Naive thymus-derived CD4-positive, alpha-beta T cell (primary cell): ENCODE measurements around the gene DNM3. TPM values are rescaled to one million over a fixed set of nuclear protein-coding genes. Genes with fewer than 3 reads are reported as not detected.

ENCODE experiments used
- ATAC-seq: fragments of 150-1000 bp; cut with Tn5 transposase; 2 replicates; pipeline ENCODE4 v1.10.0; 2021; ENCODE audit warnings: mild to moderate bottlenecking, moderate library complexity
- CTCF ChIA-PET: fragments of 350-600 bp; sonication (Branson Sonifier 250); formaldehyde crosslinking; loops from one replicate; lab custom pipeline; 2021; ENCODE audit warnings: antibody characterized with exemption; lab: Charles Lee
- POLR2A ChIA-PET: fragments of 350-600 bp; sonication (Branson Sonifier 250); formaldehyde crosslinking; loops from one replicate; lab custom pipeline; 2021; ENCODE audit warnings: antibody characterized with exemption, inconsistent platforms; lab: Charles Lee
- DNase-seq, 9 donors: peaks; one replicate each; pipeline versions ENCODE4 v3.0.0 to v3.0.0-alpha.2; 2020 to 2022; ENCODE audit warnings: mixed read lengths in 1 of 9
- H3K27ac ChIP-seq: one replicate; pipeline ENCODE4 v1.7.0; 2013; ENCODE audit warnings: mild to moderate bottlenecking, low read depth, low read length, moderate library complexity
- H3K27me3 ChIP-seq, 2 donors: one replicate each; pipeline ENCODE4 v1.7.0; 2013; ENCODE audit warnings: low read length in 2 of 2, mild to moderate bottlenecking in 2 of 2, moderate library complexity in 2 of 2; ENCODE audit not compliant: control insufficient read depth in 2 of 2, insufficient read depth in 2 of 2
- H3K36me3 ChIP-seq, 3 experiments: 1 replicate in 2 of 3; 2 replicates in 1 of 3; pipeline ENCODE4 v1.7.0; 2013; ENCODE audit warnings: low read length in 3 of 3, mild to moderate bottlenecking in 3 of 3, moderate library complexity in 1 of 3; ENCODE audit not compliant: insufficient read depth in 3 of 3, control insufficient read depth in 2 of 3
- H3K4me1 ChIP-seq, 2 donors: one replicate each; pipeline ENCODE4 v1.7.0; 2013; ENCODE audit warnings: low read length in 2 of 2, mild to moderate bottlenecking in 2 of 2, moderate library complexity in 1 of 2; ENCODE audit not compliant: control insufficient read depth in 2 of 2, insufficient read depth in 2 of 2
- H3K4me3 ChIP-seq: 2 replicates; pipeline ENCODE4 v1.7.0; 2013; ENCODE audit warnings: mild to moderate bottlenecking, low read length
- H3K9me3 ChIP-seq, 3 experiments: 1 replicate in 2 of 3; 2 replicates in 1 of 3; pipeline ENCODE4 v1.7.0; 2013; ENCODE audit warnings: low read length in 3 of 3; ENCODE audit not compliant: control insufficient read depth in 2 of 3
- H3K27ac Mint-ChIP-seq, 9 donors: one replicate each; pipeline ENCODE4 v1.8.0; 2020 to 2022; ENCODE audit warnings: mixed read lengths in 9 of 9, mild to moderate bottlenecking in 8 of 9, moderate library complexity in 5 of 9, inconsistent platforms in 2 of 9
- H3K27me3 Mint-ChIP-seq, 5 donors: one replicate each; pipeline ENCODE4 v1.8.0; 2021 to 2022; ENCODE audit warnings: mixed read lengths in 5 of 5, mild to moderate bottlenecking in 1 of 5
- H3K36me3 Mint-ChIP-seq, 5 donors: one replicate each; pipeline ENCODE4 v1.8.0; 2020 to 2022; ENCODE audit warnings: mixed read lengths in 5 of 5, mild to moderate bottlenecking in 3 of 5, inconsistent platforms in 1 of 5
- H3K4me1 Mint-ChIP-seq, 7 donors: one replicate each; pipeline ENCODE4 v1.8.0; 2020 to 2022; ENCODE audit warnings: mixed read lengths in 7 of 7, mild to moderate bottlenecking in 3 of 7, inconsistent platforms in 1 of 7
- H3K4me3 Mint-ChIP-seq, 10 donors: one replicate each; pipeline ENCODE4 v1.8.0; 2020 to 2022; ENCODE audit warnings: mild to moderate bottlenecking in 10 of 10, mixed read lengths in 10 of 10, moderate library complexity in 6 of 10, inconsistent platforms in 2 of 10
- H3K9me3 Mint-ChIP-seq, 11 donors: one replicate each; pipeline ENCODE4 v1.8.0; 2020 to 2022; ENCODE audit warnings: mixed read lengths in 11 of 11, mild to moderate bottlenecking in 4 of 11, inconsistent platforms in 1 of 11, moderate library complexity in 1 of 11
- intact Hi-C, 2 donors: fragments of 100-400 bp; cut with micrococcal nuclease; formaldehyde crosslinking; loops; one replicate each; pipeline ENCODE4 v1.15.1; 2023
- microRNA-seq: library from miRNA; unstranded; fragments of <30 nt; microRNA quantifications from one replicate; pipeline ENCODE4 v1.2.0, GENCODE V29; 2022; ENCODE audit warnings: borderline microRNAs expressed
- polyA plus RNA-seq, 2 donors: library from polyadenylated mRNA; unstranded; fragments of 300-500 nt; fragmentation: Illumina TruSeq; gene quantifications; one replicate each; pipeline ENCODE4 v1.2.3, GENCODE V29; 2021
- total RNA-seq, 6 experiments: library from RNA in 5 of 6; stranded (reverse) in 5 of 6; gene quantifications; 1 replicate in 5 of 6; 2 replicates in 1 of 6; pipeline ENCODE4 v1.2.3 and lab custom pipeline; 2021 to 2026

DNM3 gene
- total and polyA plus RNA-seq, 7 experiments from 2014 or later: 1.2 to 2.5 (median 2.0) TPM

DNA sequence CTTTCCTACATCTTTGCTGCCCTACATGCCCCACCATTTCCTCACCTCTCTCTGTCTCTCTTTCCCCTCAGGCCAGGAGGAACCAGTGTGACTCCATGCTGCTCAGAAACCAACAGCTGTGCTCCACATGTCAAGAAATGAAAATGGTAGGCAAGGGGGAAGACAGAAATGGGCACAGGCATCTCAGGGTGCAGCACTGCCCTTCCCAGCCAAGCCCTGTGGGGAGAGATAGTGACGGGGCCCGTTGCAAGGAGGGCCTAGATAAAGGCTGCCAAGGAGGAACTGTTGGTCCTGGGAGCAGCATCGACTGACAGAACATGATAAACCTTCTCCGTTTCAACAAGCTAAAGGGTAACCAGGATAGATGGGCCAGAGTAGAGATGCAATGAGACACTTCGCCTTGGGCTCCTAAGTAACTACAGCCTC is 615.1 kb downstream of the DNM3 start:
- no peak for DNase-seq
- Histone ChIP-seq H3K9me3 (no peaks in the 10 kb centered on the region), H3K27me3 (no peaks in the 10 kb centered on the region), H3K4me1 (no peaks in the 10 kb centered on the region), H3K36me3 (no peaks in the 10 kb centered on the region), H3K4me3 (no peak overlapping the region), H3K27ac (no peak overlapping the region)
- no peak for ATAC-seq
- CTCF ChIA-PET: interaction anchor here (0.6 kb wide), 1 partner anchor 655 kb away, joined by 3 read pairs; no protein-coding TSS in a partner anchor
- Mint-ChIP-seq H3K27ac (no peak overlapping the region), H3K4me1 (peaks cover 0 to 4% (median 0%) of the 10 kb centered on the region in 7 donors), H3K36me3 (no peaks in the 10 kb centered on the region), H3K9me3 (no peaks in the 10 kb centered on the region), H3K27me3 (peaks cover 0 to 34% (median 5%) of the 10 kb centered on the region in 5 donors), H3K4me3 (no peak overlapping the region)
- POLR2A ChIA-PET: interaction anchor here (0.5 kb wide), 1 partner anchor 1765 kb away, joined by 3 read pairs; no protein-coding TSS in a partner anchor
- intact Hi-C loops: no loop called here

DNA sequence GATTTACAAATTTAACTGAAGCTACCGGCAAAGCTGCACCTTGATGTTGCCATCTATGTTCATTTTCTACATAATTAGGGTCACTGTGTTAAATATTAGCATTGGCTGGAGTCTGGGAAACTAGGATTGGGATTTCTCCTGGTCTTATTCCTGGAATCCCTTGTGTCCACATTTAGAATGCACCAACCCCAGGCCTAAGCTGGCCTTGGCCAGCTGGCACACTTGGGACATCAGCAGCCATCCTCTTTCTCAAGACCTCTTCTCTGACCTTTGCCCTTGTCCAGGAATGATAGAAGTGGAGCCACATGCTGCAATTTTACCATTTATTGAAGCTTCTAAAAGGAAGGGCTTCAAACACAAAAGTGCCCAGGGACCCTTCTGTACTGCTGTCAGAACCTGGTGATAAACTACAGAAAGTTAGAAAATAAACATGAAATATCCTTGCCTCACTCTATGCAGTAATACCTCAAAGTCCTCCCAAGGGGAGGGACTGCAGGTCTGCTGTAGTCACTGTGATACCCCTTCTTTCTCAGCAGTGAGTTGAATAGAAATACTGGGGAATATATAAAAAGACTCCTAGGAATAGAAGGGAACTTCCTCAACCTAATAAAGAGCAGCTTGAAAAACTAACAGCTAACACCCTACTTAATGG is 616.3 kb downstream of the DNM3 start:
- Histone ChIP-seq H3K4me1 (no peaks in the 10 kb centered on the region), H3K9me3 (no peaks in the 10 kb centered on the region), H3K27me3 (no peaks in the 10 kb centered on the region), H3K4me3 (no peak overlapping the region), H3K27ac (no peak overlapping the region), H3K36me3 (no peaks in the 10 kb centered on the region)
- intact Hi-C loops: no loop called here
- ATAC-seq: no peak
- Mint-ChIP-seq H3K4me1 (peaks cover 0 to 2% (median 0%) of the 10 kb centered on the region in 7 donors), H3K27ac (no peak overlapping the region), H3K36me3 (no peaks in the 10 kb centered on the region), H3K4me3 (no peak overlapping the region), H3K27me3 (peaks cover 0 to 41% (median 5%) of the 10 kb centered on the region in 5 donors), H3K9me3 (no peaks in the 10 kb centered on the region)
- DNase-seq: no peak
- ChIA-PET POLR2A (interaction anchor here (0.6 to 1.3 kb wide), 3 partner anchors 14 to 52 kb away, joined by 3 to 6 read pairs (median 4); partner anchors contain the start of gene PIGC), CTCF (interaction anchor here (0.7 kb wide), 1 partner anchor 280 kb away, joined by 3 read pairs; no protein-coding TSS in a partner anchor)

GRCh38 chr1:172460177-172460576 is 618.9 kb downstream of the DNM3 start:
- Mint-ChIP-seq H3K4me3 (no peak overlapping the region), H3K27me3 (peaks cover under 1 to 38% (median 5%) of the 10 kb centered on the region in 5 donors), H3K36me3 (no peaks in the 10 kb centered on the region), H3K4me1 (no peaks in the 10 kb centered on the region), H3K9me3 (no peaks in the 10 kb centered on the region), H3K27ac (no peak overlapping the region)
- H3K4me3 ChIP-seq: no peak overlapping the region
- DNase-seq (no peak), ATAC-seq (no peak)
- intact Hi-C loops: no loop called here
- H3K27ac ChIP-seq: no peak overlapping the region
- no peaks in the 10 kb centered on the region for H3K27me3 ChIP-seq
- CTCF ChIA-PET: interaction anchor here (0.9 to 1.7 kb wide), 3 partner anchors 9 to 65 kb away, joined by 3 to 6 read pairs (median 4); partner anchors contain the start of gene PIGC
- no peaks in the 10 kb centered on the region for H3K4me1 ChIP-seq
- POLR2A ChIA-PET: interaction anchor here (1.1 kb wide), 1 partner anchor 9 kb away, joined by 3 read pairs; no protein-coding TSS in a partner anchor
- H3K9me3 ChIP-seq: no peaks in the 10 kb centered on the region
- no peaks in the 10 kb centered on the region for H3K36me3 ChIP-seq

DNA sequence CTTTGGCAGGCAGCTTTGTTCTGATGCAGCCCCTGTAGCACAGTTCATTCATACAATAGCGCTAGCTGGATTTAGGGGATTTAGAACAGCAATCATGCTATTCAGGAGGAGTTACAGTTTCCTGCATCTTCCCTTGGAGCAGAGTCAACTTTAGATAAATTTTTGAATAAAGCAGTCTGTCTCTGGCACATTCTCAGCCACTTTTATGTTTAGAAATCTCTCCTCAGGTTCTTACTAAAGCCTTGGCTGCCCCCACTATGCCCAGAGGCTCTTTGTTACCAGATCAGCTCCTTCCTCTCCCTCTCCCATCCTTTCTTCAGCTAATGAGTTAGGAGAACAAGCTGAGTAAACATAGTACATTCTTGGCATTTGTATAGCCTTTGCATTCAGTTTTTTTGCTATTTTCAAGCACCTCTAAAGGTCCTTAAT is 619.6 kb downstream of the DNM3 start:
- Mint-ChIP-seq H3K9me3 (peaks cover 0 to 2% (median 0%) of the 10 kb centered on the region in 11 donors), H3K4me1 (no peaks in the 10 kb centered on the region), H3K27ac (peak overlapping the region in 1 of 9 donors; percentile 43), H3K27me3 (peaks cover 5 to 38% (median 5%) of the 10 kb centered on the region in 5 donors), H3K36me3 (no peaks in the 10 kb centered on the region), H3K4me3 (no peak overlapping the region)
- no peak overlapping the region for H3K27ac ChIP-seq
- no peaks in the 10 kb centered on the region for H3K4me1 ChIP-seq
- ATAC-seq: no peak
- H3K36me3 ChIP-seq: no peaks in the 10 kb centered on the region
- intact Hi-C loops: loop anchor here in 1 of 2 donors (1.0 kb wide), 1 partner anchor 10 kb away; no protein-coding TSS in a partner anchor
- H3K27me3 ChIP-seq: no peaks in the 10 kb centered on the region
- no peaks in the 10 kb centered on the region for H3K9me3 ChIP-seq
- H3K4me3 ChIP-seq: no peak overlapping the region
- no peak for DNase-seq
- CTCF ChIA-PET: interaction anchor here (0.9 to 1.2 kb wide), 2 partner anchors 10 to 66 kb away, joined by 3 to 6 read pairs; no protein-coding TSS in a partner anchor
- POLR2A ChIA-PET: interaction anchor here (0.6 to 0.7 kb wide), 2 partner anchors 262 to 1705 kb away, joined by 3 read pairs; no protein-coding TSS in a partner anchor

Small RNAs within 50 kb of the gene (microRNA-seq; reads per million reads assigned to microRNA genes)
- gene MIR199A2: not detected
- not detected for gene MIR3120

Other genes with a start within 250 kb of the DNM3 start
- gene MYOCOS, start 219.3 kb upstream of the DNM3 start, total RNA-seq: under 1 TPM in 3 of 5 experiments, not detected in 2; 0.22 to 0.81 (median 0.41) TPM
- under 1 TPM in 1 of 2 donors, not detected in 1; 0.19 TPM for gene MYOCOS, start 219.3 kb upstream of the DNM3 start, polyA plus RNA-seq
- not detected for gene MYOC, start 188.8 kb upstream of the DNM3 start, total RNA-seq
- gene MYOC, start 188.8 kb upstream of the DNM3 start, polyA plus RNA-seq: not detected
- gene VAMP4, start 99.4 kb upstream of the DNM3 start, total RNA-seq: 10 to 100 TPM; 16.2 to 27.2 (median 19.7) TPM
- 10 to 100 TPM; 15.5 to 19.4 TPM for gene VAMP4, start 99.4 kb upstream of the DNM3 start, polyA plus RNA-seq
- 10 to 100 TPM; 15.6 to 50.7 (median 34.5) TPM for gene METTL13, start 59.8 kb upstream of the DNM3 start, total RNA-seq
- gene METTL13, start 59.8 kb upstream of the DNM3 start, polyA plus RNA-seq: 10 to 100 TPM; 35.6 to 55.7 TPM